ENCODE data around the gene PML.
"Not testable (repeated sequence)": the region's sequence is repeated elsewhere in the genome, so short reads cannot be mapped to it uniquely, and the experiment has no call there.

The PML gene

DNA sequence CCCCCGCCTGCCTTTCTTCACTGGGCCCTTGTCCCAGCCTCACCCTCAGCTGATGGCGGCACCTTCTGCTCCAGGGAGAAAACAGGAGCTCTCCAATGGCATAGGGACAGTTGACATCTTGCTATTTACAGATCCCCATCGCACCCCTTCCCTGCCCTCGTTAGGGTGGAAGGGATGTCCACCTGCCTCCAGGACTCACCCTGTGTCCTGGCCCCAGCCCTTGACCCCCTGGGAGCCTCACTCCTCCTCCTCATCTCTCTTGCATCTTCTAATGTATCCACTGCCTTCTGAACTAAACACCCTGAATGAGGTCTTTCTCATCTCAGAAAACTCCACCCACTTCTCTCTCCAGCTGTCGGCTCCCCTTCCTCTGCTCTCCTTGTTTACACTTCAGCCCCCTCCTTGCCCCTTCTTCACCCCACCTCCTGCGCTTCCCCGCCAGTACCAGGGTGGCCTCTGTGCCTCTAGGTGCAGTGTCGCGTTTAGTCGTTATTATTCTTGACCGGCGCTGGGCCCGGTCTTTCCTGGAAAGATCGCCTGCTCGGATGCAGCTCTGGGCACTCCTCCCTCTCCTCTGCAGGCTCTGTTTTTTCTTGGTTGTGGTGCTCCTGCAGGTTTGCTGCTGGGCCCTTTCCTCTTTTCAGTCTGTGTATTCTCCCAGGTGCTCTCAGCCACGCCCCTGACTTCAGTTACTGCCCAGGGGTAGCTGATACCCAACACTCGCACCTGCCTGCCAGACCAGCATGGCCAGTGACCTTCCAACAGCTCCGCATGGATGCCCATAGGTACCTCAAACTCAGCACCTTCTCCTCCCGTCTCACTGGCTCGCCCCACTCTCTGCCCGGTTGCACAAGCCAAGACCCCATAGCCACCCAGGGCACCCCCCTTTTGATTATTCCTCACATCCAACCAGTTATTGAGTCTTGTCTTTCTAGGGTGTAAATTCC lies 42.9 kb downstream of the PML start:
- DNase-seq (ENCODE audit: low read depth in 2 of 2, low spot score in 1 of 2) = no peak

DNA sequence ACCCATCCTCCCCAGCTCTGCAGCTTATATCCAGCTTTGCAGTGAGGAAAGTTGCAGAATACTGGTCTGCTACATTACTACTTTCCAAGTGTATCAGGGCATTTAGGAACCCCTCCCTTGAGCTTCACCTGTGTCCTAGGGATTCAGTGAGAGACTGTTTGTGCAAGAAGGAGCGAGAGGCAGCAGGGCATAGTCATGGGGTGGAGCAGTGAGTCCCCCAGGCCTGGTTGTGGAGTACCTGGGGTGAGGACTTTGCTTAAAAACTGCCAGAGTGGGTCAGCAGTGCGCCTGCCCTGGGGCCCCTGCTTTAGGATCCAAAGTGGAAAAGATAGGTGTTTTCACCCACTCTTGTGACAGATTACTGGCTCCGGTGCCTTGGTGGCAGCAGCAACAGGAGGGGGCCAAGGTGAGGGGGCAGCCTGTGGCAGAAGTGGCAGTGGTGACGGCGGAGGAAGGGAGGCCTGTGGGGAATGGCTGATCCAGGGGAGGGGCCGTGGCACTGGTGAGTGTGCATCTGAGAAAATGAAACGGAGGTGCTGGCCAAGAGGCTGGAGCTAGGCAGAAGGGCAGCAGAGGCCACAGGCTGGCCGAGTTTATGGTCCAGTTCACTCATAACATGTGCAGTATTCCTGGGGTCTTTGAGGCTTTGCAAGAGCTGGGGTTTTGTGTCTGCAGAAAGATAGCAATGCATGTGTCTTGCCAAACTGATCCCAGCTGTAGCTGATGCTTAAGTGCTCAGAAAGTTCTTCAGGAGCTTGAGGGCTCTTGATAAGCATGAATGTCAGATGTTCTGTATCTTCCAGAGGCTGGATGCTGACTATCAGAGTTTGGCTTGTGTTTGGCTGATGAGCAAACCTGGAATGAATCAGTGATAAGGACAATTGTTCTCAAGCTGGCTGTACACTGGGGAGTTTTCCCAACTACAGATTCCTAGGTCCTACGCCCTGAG lies 44.5 kb downstream of the PML start:
- no peak for DNase-seq (ENCODE audit: low read depth in 2 of 2, low spot score in 1 of 2)

DNA sequence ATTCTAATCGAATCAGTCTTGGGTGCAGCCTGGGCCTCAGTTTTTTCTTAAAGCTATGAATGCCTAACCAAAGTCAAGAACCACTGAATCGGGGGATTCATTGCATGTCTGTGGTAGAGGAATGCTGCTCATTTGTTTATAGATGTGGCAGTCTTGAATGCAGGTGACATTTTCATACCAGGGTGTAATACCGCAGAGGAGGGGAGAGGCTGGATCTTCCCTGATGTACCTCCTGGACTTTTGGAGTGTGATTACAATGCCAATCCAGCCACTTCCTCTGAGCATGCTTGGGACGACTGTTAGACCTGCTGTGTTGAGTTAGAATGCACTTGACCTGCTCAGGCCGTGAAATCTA lies 45.1 kb downstream of the PML start:
- no peak for DNase-seq (ENCODE audit: low read depth in 2 of 2, low spot score in 1 of 2)

DNA sequence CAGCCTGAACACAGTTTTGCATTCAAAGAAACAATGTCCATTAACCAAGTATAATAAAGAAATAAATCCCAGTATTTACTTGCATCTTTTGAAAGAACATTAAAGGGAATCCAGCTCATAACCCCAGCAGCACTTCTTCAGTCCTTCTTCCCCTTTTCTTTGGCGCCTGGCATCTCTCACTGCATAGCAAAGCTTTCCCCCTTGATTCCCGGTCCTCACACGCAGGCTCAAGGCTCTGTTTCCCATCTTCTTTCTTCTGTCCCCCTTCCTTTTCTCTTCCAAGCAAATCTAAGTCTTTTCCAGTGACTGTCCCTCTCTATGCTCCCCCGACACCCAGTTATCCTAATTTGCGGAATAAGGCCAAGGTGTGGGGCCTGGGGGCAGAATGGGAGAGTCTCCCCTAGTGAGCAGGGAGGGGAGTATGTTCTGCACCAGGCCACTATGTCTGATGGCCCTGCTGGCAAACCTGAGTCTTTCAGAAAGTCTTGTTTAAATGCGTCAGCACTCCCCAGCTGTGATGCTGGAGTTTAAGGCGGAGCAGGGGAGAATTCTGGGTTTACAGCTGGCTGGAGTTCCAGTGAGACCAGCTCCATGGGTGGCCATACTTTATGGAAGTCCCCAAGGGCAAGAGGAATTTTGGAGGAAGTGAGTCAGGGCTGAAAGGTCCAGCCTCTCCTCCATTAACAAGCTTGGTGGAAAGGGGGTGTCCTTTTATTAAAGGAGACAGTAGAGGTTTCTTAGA lies 45.8 kb downstream of the PML start:
- no peak for DNase-seq (ENCODE audit: low read depth in 2 of 2, low spot score in 1 of 2)

DNA sequence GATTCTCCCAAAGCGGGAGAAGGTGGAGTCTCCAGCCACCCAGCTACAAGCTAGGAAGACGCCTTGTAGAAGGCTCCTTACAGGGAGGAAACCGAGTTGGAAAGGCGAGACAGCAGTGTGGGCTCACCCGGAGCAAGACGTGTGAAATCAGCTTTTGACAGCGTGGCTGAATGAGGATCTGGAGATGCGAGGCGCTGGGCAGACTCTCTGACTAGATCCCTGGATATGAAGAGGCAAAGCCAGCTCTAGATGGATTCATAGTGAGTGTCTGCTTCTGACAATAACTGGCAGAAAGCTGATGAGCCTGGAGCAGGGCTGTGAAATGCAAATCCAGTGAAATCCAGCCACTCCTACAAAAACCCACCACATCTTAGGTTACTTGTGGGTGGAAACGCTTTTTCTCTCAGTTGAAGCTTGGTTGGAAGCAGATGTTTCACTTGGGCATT lies 46.8 kb downstream of the PML start:
- no peak for DNase-seq (ENCODE audit: low read depth in 2 of 2, low spot score in 1 of 2)

DNA sequence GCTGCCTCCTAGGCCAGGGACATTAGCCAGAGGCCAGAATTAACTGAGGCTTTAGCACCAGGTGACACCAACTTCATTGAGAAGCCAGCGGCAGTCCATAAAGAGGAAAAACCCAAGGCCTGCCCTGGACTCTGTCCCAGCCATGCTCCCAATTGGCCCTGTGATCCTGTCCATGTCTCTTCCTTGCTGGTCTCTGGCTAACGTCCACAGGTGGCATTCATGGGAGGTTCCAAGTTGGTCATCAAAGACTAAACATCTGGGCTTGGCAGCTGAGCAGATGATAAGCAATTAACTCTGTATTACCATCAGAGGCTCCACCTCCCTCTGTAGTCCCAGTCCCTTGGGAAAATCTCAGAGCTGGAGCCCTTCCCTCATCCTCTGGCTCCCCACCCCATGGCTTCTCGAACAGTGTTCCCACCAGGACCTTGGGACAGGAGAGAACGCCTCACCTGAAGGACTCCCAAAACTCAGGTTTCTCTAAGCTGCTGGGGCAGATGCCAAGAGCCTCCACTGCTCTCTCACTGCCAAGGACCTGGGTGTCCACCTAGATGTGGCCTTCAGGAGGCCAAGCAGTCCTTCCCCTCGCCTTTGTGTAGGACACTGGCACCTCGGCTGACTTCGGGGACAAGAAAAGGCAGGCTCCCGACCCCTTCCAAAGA lies 47.4 kb downstream of the PML start:
- DNase-seq (ENCODE audit: low read depth in 2 of 2, low spot score in 1 of 2) = no peak

DNA sequence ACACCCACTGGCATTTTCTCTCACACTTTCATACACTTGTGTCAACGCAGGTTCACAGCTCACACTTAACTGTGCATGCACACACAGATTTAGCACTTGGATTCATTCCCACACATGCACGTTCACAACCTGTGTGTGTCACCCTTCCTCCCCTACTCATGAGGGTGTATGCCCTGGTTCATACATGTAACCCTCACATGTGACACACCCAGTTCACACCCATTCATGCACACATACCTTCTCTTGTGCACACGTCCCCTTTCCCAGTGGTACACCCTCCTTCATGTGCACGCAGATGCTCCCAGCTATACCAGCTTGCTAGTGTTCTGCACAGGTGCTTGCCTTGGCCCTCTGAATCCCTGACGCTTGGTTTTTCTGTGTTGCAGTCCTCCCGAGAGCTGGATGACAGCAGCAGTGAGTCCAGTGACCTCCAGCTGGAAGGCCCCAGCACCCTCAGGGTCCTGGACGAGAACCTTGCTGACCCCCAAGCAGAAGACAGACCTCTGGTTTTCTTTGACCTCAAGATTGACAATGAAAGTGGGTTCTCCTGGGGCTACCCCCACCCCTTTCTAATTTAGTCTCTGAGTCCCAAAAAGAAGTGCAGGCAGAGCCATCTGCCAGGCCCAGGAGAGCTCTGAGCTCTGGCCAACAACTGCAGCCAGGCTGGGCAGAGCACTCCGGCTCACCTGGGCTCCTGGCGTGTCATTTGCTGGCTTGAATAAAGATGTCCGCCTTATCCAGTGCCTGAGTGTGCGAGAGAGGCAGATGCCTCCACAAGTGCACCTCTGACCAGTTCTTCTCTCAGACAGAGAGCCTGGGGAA lies 48.3 kb downstream of the PML start:
- DNase-seq (ENCODE audit: low read depth in 2 of 2, low spot score in 1 of 2) = no peak

DNA sequence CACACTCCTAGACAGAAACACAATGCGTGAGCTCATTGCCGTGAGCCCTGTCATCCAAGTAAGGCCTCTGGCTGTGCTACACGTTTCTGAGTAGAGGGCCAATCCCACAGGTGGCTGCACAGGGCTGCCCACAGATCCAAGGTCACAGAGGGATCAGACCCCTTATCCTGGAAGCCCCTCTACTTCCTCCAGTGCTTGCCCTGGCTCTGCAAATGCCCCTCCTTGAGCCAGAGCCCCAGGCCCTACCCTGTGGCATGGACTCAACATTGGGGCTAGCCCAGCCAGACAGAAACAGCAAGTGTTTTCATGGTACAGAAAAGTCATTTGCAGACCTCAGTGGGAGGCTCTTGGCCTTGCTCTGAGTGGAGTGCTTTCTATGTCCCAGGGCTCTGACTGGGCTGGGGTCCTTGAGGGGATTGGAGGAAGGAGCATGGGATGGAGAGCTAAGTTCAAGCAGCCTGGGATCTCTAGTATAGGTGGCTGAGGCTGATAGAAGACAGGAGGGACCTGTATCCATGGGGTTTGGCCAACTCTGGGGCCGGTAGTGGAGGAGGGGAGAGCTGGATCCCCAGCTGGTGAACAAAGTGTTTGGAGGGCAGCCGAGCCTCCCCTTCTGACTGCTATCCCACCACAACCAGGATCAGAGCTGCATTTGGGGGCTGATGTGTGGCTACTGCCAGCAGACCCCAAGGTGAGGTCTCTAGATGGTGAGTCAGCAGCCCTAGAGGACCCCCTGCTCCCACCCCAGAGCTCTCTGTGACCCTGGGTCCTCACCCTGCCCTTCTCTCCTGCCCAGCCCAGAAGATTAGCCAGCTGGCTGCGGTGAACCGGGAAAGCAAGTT lies 49.1 kb downstream of the PML start:
- DNase-seq (ENCODE audit: low read depth in 2 of 2, low spot score in 1 of 2) = no peak

DNA sequence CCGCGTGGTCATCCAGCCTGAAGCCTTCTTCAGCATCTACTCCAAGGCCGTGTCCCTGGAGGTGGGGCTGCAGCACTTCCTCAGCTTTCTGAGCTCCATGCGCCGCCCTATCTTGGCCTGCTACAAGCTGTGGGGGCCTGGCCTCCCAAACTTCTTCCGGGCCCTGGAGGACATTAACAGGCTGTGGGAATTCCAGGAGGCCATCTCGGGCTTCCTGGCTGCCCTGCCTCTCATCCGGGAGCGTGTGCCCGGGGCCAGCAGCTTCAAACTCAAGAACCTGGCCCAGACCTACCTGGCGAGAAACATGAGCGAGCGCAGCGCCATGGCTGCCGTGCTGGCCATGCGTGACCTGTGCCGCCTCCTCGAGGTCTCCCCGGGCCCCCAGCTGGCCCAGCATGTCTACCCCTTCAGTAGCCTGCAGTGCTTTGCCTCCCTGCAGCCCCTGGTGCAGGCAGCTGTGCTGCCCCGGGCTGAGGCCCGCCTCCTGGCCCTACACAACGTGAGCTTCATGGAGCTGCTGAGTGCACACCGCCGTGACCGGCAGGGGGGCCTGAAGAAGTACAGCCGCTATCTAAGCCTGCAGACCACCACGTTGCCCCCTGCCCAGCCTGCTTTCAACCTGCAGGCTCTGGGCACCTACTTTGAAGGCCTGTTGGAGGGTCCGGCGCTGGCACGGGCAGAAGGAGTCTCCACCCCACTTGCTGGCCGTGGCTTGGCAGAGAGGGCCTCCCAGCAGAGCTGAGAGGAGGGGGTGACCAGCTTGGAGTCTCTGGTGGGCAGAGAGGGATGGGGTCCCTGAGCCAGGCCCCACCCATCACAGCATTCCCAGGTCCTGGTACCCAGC lies 50.0 kb downstream of the PML start:
- DNase-seq (ENCODE audit: low read depth in 2 of 2, low spot score in 1 of 2) = no peak

DNA sequence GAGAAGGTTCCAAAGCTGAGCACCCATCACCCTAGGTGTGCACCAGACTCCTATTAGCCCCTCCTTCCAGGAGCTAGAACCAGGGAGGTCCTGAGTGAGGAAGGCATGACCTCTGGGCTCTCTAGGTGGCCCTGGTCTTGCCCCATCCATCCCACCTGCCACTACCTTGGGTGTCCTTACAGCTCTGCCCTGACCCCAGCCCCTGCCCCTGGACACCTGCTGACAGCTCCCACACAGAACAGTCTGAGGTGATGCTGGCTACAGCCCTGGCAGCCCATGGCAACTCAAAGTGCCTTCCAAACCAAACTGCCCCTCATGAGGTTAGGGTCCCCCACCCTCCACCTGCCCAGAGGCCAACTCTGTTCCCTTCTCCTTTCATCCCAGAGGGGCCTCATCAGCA lies 50.7 kb downstream of the PML start:
- DNase-seq (ENCODE audit: low read depth in 2 of 2, low spot score in 1 of 2) = no peak

DNA sequence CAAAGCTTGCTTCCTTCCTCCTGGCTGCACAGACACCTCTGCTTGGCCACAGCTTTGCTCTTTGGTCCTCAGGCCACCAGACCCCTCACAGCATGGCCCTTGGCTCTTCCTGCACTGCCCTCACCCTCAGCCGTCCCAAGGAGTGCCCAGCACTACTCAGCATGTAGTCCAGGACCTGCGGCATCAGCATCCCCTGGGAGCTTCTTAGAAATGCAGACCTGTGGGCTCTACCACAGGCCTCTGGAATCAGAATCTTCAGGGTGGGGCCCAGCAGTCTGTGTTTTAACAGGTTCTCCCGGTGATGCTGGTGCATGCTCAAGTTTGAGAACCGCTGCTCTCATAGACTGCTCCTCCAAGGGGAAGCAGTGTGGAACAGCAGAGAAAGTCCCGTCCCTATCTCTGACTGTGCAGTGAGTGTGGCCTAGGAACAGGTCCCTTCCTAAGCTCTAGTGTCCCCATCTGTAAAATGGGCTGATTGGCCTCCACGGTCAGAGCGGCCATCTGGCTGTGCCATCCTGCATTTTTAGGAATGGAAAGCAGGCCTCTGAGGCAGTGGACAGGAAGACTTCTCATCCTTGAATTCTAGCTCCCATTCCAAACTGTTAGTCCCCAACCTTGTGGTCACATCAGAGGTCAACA lies 51.2 kb downstream of the PML start:
- DNase-seq (ENCODE audit: low read depth in 2 of 2, low spot score in 1 of 2) = no peak

DNA sequence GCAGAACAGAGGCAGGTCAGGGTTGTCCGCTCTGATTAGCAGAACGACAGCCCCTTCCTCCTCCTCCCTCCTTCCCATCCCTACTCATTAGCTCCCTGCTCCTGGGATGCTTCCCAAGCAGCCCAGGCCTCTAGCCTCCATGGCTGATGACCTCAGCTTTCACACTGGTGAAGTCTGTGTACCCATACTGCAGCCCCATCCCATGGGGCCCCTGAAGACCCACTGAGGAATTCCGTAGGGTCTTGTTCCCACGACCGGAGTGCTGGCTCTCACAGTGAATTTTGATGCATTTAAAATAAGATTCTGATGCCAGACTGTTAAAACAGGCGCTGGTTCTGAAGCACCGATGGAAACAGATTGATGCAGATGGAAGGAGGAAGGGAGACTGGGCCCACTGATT lies 51.8 kb downstream of the PML start:
- DNase-seq (ENCODE audit: low read depth in 2 of 2, low spot score in 1 of 2) = no peak

DNA sequence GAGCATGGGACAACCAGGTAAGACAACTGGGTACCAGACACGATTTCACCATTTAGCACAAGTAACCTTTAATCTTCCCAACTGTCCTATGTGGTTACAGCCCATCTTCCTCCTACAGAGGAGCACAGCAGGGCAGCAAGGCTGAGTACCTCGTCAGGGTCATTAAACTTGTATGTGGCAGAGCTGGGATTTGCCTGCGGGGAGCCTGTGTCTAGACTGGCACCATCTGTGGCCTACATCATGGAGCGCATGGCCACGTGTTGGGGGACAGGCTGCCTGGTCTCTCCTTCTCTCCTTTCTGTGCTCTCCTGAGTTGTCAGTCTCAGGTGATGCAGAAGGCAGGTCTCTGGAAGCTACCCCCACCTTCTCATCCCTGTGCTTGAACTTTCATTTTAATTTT lies 55.6 kb downstream of the PML start:
- DNase-seq (ENCODE audit: low read depth in 2 of 2, low spot score in 1 of 2) = no peak

DNA sequence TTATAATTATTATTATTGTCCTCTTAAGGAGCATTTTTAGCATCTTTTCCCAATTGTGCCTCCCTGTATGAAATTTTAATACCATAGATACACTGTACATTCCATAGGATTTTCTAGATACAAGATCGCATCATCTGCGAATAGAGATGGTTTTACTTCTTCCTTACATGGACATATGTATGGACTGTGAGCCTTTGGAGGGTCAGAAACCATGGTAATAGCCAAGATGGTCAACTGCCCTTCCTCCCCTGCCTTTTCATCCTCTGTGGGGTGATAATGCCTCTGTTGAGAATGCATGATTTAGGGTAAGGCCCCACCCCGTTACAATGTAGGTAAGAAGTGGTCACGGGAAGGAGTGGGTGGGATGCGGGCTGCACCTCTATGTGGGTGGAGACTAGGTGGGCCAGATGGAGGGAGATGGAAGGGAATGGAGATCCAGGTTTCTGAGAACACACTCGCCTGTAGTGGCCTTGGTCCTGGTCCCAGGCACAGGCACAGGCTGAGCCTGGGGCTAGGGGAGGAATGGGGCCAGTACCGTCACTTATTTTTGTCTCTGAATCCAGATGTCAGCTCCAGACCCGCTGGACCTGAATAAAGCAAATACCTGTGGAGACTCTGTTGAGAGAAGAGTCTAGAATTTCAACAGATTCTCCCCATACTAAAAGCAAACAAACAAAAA lies 56.2 kb downstream of the PML start:
- DNase-seq (ENCODE audit: low read depth in 2 of 2, low spot score in 1 of 2) = no peak

DNA sequence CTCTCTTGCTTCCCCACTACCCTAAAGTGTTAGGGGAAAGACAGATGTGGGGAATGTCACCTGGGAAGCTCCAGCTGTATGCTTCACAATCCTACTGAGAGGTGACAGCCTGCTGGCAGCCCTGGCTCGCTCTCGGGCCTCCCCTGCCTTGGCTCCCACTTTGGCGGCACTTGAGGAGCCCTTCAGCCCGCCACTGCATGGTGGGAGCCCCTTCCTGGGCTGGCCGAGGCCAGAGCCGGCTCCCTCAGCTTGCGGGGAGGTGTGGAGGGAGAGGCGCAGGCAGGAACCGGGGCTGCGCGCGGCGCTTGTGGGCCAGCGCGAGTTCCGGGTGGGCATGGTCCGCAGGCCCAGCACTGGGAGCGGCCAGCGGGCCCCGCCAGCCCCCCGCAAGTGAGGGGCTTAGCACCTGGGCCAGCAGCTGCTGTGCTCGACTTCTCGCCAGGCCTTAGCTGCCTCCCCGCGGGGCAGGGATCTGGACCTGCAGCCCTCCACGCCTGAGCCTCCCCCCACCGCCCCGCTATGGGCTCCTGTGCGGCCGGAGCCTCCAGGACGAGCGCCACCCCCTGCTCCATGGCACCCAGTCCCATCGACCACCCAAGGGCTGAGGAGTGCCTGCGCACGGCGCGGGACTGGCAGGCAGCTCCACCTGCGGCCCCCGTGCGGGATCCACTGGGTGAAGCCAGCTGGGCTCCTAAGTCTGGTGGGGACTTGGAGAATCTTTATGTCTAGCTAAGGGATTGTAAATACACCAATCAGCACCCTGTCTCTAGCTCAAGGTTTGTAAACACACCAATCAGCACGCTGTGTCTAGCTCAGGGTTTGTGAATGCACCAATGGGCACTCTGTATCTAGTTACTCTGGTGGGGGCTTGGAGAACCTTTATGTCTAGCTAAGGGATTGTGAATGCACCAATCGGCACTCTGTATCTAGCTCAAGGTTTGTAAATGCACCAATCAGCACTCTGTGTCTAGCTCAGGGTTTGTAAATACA lies 58.0 kb downstream of the PML start:
- DNase-seq (ENCODE audit: low read depth in 2 of 2, low spot score in 1 of 2) = not testable (repeated sequence)

DNA sequence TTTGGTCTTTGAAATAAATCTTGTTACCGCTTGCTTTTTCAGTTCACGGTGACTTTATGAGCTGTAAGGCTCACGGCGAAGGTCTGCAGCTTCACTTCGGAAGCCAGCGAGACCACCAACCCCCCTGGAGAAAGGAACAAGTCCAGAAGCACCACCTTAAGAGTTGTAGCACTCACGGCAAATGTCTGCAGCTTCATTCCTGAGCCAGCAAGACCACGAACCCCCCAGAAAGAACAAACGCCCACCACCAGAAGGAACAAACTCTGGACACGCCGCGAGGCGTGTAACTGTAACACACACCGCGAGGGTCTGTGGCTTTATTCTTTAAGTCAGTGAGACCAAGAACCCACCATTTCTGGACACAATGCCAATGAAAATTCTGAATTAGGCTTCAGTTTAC lies 59.0 kb downstream of the PML start:
- no peak for DNase-seq (ENCODE audit: low read depth in 2 of 2, low spot score in 1 of 2)

All from stimulated activated CD8-positive, alpha-beta memory T cell treated with anti-CD3 and anti-CD28 coated beads, Interleukin-4, amount 100 ng/mL, for 1 hour (primary cell).